HG02678 (cell line): ENCODE results near the gene PRRC2B.
A peak's percentile ranks its signal among the peaks of the same experiment; 100 is the strongest.
"Not testable (repeated sequence)": the region's sequence is repeated elsewhere in the genome, so short reads cannot be mapped to it uniquely, and the experiment has no call there.

Experiments
- ATAC-seq: cut with Tn5 transposase; IDR thresholded peaks from one replicate; pipeline ENCODE4 v1.9.1; 2021; ENCODE audit warnings: mild to moderate bottlenecking, moderate library complexity; ENCODE audit not compliant: unreplicated experiment

Gene PRRC2B

DNA sequence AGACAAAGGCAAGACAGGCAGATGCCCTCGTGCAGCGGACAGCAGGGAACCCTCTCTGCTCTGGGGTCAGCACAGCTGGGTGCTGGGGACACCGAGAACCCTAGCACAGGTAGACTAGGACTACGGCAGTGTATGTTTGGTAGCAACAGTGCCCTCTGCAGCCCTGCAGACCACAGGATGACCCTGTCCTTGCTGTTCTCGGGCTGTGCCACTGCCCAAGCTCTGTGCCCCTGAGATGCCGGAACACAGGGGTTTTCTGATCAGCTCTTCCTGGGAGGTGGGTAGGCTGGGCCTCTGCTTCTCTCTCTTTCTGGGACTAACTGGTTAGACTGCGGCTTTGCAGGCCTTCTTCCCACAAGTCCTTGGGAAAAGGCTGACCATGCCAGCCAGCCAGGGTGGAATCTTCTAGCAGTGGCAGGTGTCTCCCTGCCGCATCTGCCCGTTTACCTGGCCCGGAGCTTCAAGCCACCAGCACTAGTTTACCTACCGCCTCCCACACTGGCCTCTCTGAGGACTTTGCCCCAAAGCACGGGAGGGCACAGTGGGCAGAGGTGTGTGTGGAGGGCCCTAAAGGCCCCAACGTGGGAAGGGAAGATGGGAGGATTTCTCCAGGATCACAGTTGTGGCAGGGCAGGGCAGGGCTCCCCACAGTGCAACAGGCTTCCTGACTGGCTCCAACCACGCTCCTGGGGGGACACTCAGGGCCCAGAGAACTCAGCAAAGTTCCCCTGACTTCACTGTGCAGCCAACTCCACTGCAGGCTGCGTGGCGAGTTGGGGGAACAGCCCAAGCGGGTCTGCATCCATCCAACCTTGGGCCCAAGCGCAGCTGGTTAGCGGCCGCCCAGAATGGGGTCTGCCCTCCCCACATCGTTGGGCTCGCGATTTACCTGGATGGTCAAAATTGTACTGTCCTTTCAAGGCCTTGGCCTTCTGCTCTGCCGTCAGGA, 136.0 kb downstream of the PRRC2B start:
- no peak for ATAC-seq

DNA sequence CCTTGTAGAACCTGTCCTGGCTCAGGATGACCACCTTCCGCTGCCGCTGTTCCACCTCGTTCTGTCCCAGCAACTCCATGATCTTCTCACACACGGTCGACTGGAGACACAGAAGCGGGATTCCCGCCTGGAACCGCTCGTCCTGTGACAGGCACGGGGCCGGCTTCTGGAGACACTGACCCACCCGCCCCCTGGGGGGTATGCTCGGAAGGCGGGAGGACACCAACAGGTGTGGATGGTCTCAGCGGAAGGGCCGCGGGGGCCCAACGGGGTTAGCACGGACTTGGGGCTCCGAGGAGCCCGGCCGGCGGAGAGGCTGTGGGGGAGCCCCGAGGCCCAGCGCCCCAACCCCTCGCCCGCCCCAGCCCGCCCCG, 136.6 kb downstream of the PRRC2B start:
- ATAC-seq, result peak; percentile 13

DNA sequence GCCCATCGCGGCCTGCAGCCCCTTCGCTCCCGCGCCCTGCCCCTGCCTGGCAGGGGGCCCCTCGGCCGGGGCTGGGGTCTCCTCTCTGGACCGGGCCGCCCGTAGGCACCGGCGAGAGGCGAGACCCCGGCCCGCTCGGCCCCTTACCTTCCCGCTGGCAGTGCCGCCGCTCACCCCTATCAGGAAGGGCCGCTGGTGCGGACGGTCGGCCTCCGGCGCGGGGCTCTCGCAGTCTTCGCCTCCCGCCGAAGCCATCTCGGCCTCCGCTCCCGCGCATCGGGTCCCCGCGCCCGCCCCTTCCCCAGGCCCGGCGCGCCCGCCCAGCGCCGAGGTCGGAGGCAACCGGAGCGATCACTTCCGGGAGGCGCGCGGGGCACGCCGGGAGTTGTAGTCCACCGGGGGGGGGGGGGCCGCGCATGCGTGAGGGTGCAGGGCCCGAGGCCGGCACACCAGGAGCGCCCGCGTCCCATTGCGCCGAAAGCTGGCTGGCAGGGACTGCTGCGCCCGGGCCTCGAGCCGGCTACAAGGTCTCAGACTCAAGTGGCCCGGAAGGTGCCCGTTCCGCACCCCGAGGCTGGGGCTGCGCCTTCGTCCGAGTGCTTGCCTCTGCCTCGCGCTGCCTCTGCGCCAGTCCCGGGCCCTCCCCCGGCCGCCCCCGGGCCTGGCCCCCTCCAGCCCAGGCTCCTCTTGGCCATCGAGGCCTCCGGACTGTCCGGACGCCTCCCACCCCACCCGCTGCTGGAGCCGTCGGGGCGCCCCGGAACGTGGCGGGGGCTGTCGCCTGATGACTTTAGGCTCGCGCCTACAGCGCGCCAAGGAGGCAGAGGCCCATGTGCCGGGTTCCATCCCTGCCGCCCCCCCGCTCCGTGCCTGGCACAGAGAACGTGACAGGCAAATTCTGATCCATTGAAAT, 137.3 kb downstream of the PRRC2B start, which contains the start of gene UCK1:
Gene UCK1, minus strand, starts transcription at position 344 of the 913 bp plus-strand sequence. Its CDS starts 89 bp downstream, at position 255.
- ATAC-seq, result peak; percentile 81

DNA sequence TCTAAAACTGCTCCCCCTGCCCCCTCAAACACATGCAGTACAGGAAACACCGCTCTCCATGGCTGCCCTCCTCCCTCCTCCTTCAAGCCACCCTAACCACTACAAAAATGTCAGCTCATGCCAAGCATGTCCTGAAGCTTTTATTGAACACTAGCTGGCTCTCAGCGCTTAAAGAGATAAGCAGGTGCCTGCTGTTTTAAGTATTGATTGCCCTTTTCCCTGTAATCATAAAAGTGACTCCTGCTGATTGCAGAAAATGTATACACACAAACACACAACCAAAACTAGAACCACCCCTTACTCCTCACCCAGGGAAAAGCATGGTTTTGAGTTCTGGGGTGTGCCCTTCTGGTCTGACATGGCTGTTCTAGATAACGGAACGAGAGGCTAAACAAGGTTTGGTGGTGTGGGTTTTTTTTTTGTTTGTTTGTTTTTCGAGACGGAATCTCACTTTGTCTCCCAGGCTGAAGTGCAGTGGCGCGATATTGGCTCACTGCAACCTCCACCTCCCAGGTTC, 140.9 kb downstream of the PRRC2B start:
- no peak for ATAC-seq

DNA sequence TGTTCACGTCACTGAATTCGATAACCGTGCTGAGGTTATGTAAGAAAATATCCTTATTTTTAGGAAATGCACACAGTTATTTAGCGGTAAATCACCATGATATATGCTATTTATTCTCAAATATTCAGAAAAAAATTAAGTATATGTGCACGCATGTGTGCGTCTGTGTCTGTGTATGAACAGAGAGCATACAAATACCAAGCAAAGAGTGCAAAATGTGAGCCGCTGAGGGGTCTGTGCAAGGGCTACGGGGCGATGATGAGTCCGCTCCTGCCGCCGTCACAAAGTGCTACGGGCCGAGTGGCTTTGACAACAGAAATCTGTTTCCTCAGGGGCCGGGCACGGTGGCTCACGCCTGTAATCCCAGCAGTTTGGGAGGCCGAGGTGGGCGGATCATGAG, 144.1 kb downstream of the PRRC2B start:
- no peak for ATAC-seq

DNA sequence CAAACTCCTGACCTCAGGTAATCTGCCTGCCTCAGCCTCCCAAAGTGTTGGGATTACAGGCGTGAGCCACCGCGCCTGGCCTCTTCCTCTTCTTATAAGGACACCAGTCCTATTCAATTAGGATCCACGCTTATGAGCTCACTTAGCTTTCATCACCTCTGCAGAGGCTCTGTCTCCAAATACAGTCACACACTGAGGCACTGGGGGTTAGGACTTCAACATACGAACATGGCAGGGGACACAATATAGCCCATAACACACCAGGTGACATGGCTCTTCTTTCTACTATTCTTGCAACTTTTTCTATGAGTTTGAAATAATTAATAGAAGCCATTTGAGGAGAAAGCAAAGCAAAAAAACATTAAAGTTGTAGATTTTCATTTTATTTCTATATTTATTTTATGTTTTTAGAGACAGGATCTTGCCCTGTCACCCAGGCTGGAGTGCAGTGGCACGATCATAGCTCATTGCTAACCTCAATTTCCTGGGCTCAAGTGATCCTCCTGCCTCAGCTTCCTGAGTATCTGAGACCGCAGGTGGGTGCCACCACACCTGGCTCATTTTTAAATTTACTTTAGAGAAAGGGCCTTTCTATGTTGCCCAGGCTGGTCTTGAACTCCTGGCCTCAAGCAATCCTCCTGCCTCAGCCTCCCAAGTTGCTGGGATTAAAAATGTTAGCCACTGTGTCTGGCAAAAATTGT, 145.5 kb downstream of the PRRC2B start:
- no peak for ATAC-seq

DNA sequence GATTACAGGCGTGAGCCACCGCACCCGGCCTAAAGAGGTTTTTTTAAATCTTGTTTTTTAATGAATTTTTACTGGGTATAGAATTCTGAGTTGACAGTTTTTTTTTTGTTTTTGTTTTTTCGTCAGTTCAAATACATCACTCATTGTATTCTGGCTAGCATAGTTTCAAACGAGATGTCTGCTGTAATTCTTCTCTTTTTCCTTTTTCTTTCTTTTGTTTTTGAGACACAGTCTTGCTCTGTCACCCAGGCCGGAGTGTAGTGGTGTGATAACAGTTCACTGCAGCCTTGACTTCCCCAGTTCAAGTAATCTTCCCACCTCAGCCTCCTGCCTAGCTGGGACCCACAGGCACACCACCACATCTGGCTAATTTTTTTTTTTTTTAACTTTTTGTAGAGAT, 149.3 kb downstream of the PRRC2B start:
- ATAC-seq, result no peak

DNA sequence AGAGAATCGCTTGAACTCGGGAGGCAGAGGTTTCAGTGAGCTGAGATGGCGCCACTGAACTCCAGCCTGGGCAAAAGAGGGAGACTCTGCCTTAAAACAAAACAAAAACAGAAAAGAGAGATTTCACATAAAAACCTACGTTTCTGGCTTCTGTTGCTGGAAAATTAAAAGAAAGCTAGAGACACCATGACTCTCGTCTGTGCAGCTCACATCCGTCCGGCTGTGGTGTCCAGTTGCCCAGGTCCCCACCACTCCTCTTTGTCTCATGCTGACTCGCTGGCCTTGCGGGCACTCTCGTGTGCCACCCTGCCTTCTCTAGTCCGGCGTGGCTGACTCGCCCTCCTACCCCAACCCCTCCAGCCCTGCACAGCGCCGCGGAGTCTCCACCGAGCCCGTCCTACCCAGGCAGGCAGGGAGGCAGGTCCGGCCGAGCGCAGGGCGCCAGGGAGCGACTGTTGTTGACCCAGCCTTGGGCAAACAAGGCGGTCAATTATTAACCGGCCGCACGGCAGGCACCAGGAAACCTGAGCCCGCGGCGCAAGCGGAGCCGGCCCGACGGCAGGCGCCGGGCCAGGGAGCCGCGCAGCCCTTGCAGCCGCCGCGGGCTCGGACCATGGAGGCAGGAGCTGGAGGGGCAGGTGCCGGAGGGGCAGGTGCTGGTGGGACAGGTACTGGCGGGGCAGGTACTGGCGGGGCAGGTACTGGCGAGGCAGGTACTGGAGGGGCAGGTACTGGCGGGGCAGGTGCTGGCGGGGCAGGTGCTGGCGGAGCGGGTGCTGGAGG, 151.3 kb downstream of the PRRC2B start, which contains the start of gene PRRT1B:
Gene PRRT1B, plus strand, starts transcription at position 521 of the 783 bp plus-strand sequence. Its CDS starts 93 bp downstream, at position 614.
- no peak for ATAC-seq

DNA sequence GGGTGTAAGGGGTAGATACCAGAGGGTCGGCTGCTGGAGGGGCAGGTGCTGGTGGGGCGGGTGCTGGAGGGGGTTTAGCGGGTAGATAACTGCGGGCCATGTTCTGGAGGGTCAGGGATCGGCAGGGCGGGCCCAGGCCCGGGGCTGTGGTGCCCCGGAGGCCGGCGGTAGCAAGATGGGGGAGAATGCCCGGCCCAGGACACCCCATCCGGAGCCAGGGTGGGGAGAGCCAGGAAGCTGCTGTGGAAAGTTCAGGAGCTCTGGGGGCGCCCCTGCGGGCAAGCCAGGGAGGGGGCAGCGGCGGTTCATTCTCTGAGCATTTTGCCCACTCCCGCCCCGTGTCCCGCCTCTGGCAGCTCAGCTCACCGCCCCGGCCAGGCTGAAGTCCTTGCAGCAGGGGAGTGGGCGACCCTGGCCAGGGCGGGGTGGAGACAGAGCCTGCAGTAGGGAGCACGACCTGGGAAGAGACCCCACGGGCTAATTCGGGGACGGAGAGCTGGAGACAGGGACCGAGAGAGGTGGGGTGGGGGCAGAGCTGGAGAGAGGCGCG, 152.0 kb downstream of the PRRC2B start:
- no peak for ATAC-seq

DNA sequence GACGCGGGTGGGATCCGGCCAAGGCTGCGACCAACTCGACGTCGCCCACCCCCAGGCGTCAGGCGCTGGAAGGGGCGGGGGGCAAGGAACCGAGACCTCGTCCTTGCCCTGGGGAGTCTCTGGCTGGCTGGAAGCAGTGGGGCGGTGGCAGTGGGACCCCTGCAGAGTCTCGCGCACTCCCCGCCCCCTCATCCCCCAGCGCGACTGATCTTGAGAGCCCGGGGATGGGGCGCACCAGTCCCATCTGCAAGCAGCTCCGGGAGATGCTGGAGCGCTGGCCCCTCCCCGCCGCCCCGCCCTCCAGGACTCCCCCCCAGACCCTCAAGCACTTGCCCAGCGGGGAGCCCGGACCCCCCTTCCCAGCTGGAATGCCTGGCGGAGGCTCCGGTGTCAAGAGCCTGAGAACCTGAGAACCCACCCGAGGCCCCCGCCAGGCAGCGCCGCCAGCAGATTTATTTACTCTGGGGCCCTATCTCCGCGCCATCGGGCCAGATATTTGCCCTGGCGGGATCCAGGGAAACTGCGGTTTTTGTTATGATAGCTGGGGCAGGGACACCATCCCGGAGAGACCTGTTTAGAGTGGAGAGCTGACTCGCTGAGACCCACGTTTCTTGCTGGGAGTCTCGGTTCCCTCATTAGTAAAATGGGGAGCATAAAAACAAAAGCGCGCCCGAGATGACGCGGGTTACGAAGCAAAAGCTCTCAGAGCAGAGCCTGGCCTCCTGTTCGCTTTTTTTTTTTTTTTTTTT, 152.6 kb downstream of the PRRC2B start:
- ATAC-seq, result no peak

DNA sequence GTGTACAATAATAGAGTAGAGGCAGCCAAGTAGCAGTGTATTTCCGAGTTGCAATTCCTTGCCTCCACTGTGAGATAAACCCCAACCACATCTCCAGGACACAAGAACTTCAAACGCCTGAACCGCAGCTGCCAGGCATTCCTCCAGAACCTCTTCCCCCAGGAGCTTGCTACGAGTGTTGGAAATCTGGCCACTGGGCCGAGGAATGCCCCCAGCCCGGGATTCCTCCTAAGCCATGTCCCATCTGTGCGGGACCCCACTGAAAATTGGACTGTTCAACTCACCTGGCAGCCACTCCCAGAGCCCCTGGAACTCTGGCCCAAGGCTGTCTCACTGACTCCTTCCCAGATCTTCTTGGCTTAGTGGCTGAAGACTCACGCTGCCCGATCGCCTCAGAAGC, 155.3 kb downstream of the PRRC2B start:
- ATAC-seq, result not testable (repeated sequence)
